Lower leg skin (tissue), 4 donors: ENCODE results near the gene LGR6. TPM values are rescaled to one million over a fixed set of nuclear protein-coding genes. Genes with fewer than 3 reads are reported as not detected.

Experiments used
- DNase-seq, 2 donors: peaks; one replicate each; pipeline ENCODE4 v3.0.0-alpha.2; 2019; ENCODE audit warnings: low spot score in 2 of 2
- H3K4me3 ChIP-seq: fragments of 200-600 bp; sonication (generic); 2 replicates; pipeline ENCODE4 v1.5.1; 2017; ENCODE audit warnings: mild to moderate bottlenecking, low read depth; ENCODE audit not compliant: poor library complexity, severe bottlenecking
- CTCF ChIP-seq, 3 donors: fragments of 450-650 bp; IDR thresholded peaks; one replicate each; pipeline ENCODE4 v1.5.1; 2016; ENCODE audit warnings: antibody characterized with exemption in 3 of 3, mild to moderate bottlenecking in 3 of 3, moderate library complexity in 2 of 3
- POLR2A ChIP-seq, 2 donors: fragments of 450-650 bp; IDR thresholded peaks; one replicate each; pipeline ENCODE4 v1.6.1; 2016 to 2017; ENCODE audit warnings: antibody characterized with exemption in 2 of 2, mild to moderate bottlenecking in 1 of 2, moderate library complexity in 1 of 2
- WGBS, 2 donors: methylation state at CpG; one replicate each; pipeline ENCODE4 v1.1.5; 2018; 5-methylcytosine and 5-hydroxymethylcytosine counted together
- intact Hi-C: fragments of 100-400 bp; cut with DNase I; formaldehyde crosslinking; loops from one replicate; pipeline ENCODE4 v1.15.0; 2023; ENCODE audit warnings: low total_unique reads
- total RNA-seq, 4 donors: library from RNA; depleted of rRNA; stranded (reverse); fragments of >200 nt; gene quantifications; one replicate each; pipeline ENCODE4 v1.1.0, GENCODE V29; 2016

The LGR6 gene
- total RNA-seq, 4 donors from 2014 or later = 0.39 to 4.4 (median 1.8) TPM

DNA sequence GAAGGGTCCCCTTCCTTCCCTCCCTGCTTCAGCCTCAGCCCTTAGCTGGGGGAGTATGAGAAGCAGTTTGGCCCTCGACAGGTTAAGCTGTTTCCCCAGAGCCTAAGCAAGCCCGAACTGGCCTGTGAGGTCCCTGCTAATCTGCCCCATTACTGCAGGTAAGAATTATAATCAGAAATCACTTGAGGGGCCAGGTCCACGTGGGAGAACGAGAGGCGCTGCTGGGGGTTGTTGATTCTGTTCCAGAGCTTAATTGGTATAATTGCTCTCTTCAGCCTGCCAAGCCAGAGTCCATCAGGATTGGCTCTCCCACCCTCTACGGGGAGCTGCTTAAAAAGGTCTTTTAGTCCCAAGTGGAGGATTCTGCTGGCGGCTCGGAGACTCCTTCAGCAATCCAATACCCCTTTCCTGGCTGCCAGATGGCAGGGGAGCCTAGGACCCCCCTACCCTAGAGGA lies 77.3 kb downstream of the LGR6 start:
- TF ChIP-seq POLR2A (IDR thresholded peaks at IDR 0.05) (no peak), CTCF (IDR thresholded peaks at IDR 0.05) (no peak)
- WGBS, 2 donors = 52 to 54% methylated on average over 8 of the region's 8 CpGs
- DNase-seq = peak in 1 of 2 donors; percentile 50
- no peak overlapping the region for H3K4me3 ChIP-seq
- intact Hi-C loops = no loop called here

GRCh38 chr1:202272103-202272845 lies 78.7 kb downstream of the LGR6 start:
- intact Hi-C loops = no loop called here
- TF ChIP-seq CTCF (IDR thresholded peaks at IDR 0.05) = no peak
- TF ChIP-seq POLR2A (IDR thresholded peaks at IDR 0.05) = no peak
- DNase-seq = peak in 1 of 2 donors; percentile 76
- WGBS, 2 donors = 89 to 91% methylated on average over 8 of the region's 8 CpGs
- H3K4me3 ChIP-seq = no peak overlapping the region

GRCh38 chr1:202274611-202275010 lies 81.0 kb downstream of the LGR6 start:
- intact Hi-C loops = no loop called here
- peak in 1 of 2 donors; percentile 77 for DNase-seq
- WGBS, 2 donors = 82 to 89% methylated on average over 1 of the region's 1 CpG
- no peak for TF ChIP-seq POLR2A (IDR thresholded peaks at IDR 0.05)
- no peak for TF ChIP-seq CTCF (IDR thresholded peaks at IDR 0.05)
- no peak overlapping the region for H3K4me3 ChIP-seq

DNA sequence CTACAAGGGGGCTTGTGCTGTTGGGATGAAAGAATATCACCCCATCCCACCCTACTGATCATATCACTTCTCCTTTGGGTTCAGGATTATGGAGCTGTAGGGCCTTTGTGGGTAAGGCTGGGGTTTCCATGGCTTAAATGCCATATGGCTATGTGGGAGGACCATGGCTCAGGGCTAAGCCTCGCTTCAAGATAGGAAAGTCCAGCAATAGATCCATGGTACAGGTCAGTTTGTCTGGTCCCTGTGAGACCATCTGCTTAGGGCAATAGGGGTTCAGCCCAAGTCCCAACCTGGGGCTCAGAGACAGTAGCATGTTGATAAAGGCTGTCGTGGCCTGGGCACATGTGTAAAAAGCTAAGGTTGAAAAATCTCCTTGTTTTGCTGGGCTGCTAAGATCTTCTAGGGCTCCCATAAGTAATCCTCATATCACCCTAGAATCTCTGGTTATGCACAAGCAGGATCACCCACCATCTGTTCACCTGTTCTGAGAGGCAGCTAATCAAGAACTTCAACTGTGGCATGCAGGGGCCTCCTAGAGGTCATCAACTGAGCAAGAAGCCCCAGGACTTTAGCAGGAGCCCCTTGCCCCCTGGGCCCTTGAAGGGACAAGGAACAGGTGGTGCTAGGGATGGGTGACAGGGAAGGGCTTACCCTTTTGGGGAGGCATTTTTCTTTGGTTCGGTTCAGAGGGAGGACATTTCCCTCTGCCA lies 81.6 kb downstream of the LGR6 start:
- 98 to 99% methylated on average over 3 of the region's 3 CpGs for WGBS, 2 donors
- TF ChIP-seq CTCF (IDR thresholded peaks at IDR 0.05) (no peak), POLR2A (IDR thresholded peaks at IDR 0.05) (no peak)
- H3K4me3 ChIP-seq = no peak overlapping the region
- peak in 1 of 2 donors; percentile 54 for DNase-seq
- intact Hi-C loops = no loop called here

- WGBS, 2 donors = 92% methylated on average over 11 of the region's 11 CpGs
- DNase-seq = peak in 1 of 2 donors; percentile 56
Measured at GRCh38 chr1:202276081-202276715, 82.6 kb downstream of the LGR6 start.

More at GRCh38 chr1:202276081-202276715, 82.6 kb downstream of the LGR6 start:
- intact Hi-C loops = no loop called here
- TF ChIP-seq POLR2A (IDR thresholded peaks at IDR 0.05) (no peak), CTCF (IDR thresholded peaks at IDR 0.05) (no peak)
- H3K4me3 ChIP-seq = no peak overlapping the region
